Stomach (tissue), 9 donors: Measurements from ENCODE around the gene CX3CL1. TPM values are rescaled to one million over a fixed set of nuclear protein-coding genes. Genes with fewer than 3 reads are reported as not detected.

Experiments
- DNase-seq, 2 donors: peaks; one replicate each; pipeline versions ENCODE4 v3.0.0 to v3.0.0-alpha.2; 2013 to 2019
- H3K27ac ChIP-seq, 5 donors: fragments of 200-600 bp in 4 of 5; sonication (generic) in 4 of 5; one replicate each; pipeline ENCODE4 v1.5.1; 2013 to 2019; ENCODE audit warnings: mild to moderate bottlenecking in 1 of 5, moderate library complexity in 1 of 5
- H3K27me3 ChIP-seq, 3 donors: fragments of 200-600 bp; sonication (generic); one replicate each; pipeline ENCODE4 v1.5.1; 2017 to 2019; ENCODE audit warnings: mixed run types in 1 of 3
- H3K36me3 ChIP-seq, 4 donors: fragments of 200-600 bp; sonication (generic); 1 replicate in 3 of 4; 2 replicates in 1 of 4; pipeline ENCODE4 v1.5.1; 2016 to 2019
- H3K4me1 ChIP-seq, 4 donors: fragments of 200-600 bp; sonication (generic); one replicate each; pipeline ENCODE4 v1.5.1; 2016 to 2019
- H3K4me3 ChIP-seq, 4 donors: fragments of 200-600 bp; sonication (generic) in 3 of 4; one replicate each; pipeline ENCODE4 v1.5.1; 2016 to 2019; ENCODE audit warnings: mild to moderate bottlenecking in 1 of 4
- H3K9me3 ChIP-seq, 4 donors: fragments of 200-600 bp; sonication (generic); one replicate each; pipeline ENCODE4 v1.5.1; 2016 to 2019
- CTCF ChIP-seq, 7 experiments: fragments of 450-650 bp in 4 of 7; fragments of 200-600 bp in 3 of 7; sonication (generic) in 3 of 7; IDR thresholded peaks; one replicate each; pipeline ENCODE4 v1.5.1; 2016 to 2019; ENCODE audit warnings: antibody characterized with exemption in 7 of 7, control low read depth in 2 of 7, mild to moderate bottlenecking in 1 of 7
- EP300 ChIP-seq: sonication (generic); formaldehyde crosslinking; IDR thresholded peaks from one replicate; pipeline ENCODE4 v1.6.1; 2017; ENCODE audit warnings: antibody characterized with exemption
- POLR2A ChIP-seq, 4 donors: fragments of 450-650 bp; IDR thresholded peaks; one replicate each; pipeline ENCODE4 v1.6.1; 2016; ENCODE audit warnings: antibody characterized with exemption in 4 of 4, control low read depth in 2 of 4, mild to moderate bottlenecking in 1 of 4, moderate library complexity in 1 of 4
- POLR2AphosphoS5 ChIP-seq, 3 donors: sonication (generic); formaldehyde crosslinking; IDR thresholded peaks; one replicate each; pipeline ENCODE4 v1.6.1; 2016; ENCODE audit warnings: antibody characterized with exemption in 3 of 3
- WGBS, 5 donors: extraction: QIAGEN DNeasy Blood & Tissue Kit in 3 of 5; methylation state at CpG; one replicate each; pipeline versions ENCODE4 v1.1.5 to v1.1.7; 2013 to 2018; 5-methylcytosine and 5-hydroxymethylcytosine counted together
- intact Hi-C: fragments of 100-400 bp; cut with DNase I; formaldehyde crosslinking; loops from one replicate; pipeline ENCODE4 v1.15.1; 2023; ENCODE audit warnings: low total_unique reads
- polyA plus RNA-seq, 3 donors: library from polyadenylated mRNA; stranded (reverse); fragments of 200-250 nt; gene quantifications; one replicate each; pipeline ENCODE4 v1.2.3, GENCODE V29; 2013
- total RNA-seq, 5 donors: library from RNA; depleted of rRNA; stranded (reverse); fragments of >200 nt; gene quantifications; one replicate each; pipeline versions ENCODE4 v1.1.0 to v1.2.3, GENCODE V29; 2014 to 2016
- donor health status: healthy with polysubstance abuse.
- donor health status: Bipolar disorder and iron deficiency.
- donor health status: healthy.

Gene CX3CL1
- total and polyA plus RNA-seq, 8 donors: 1.3 to 43.8 (median 6.7) TPM; not detected in 2

- H3K4me1 ChIP-seq: peaks cover 7 to 56% (median 26%) of the 10 kb centered on the region in 4 donors
- H3K9me3 ChIP-seq: no peaks in the 10 kb centered on the region
- TF ChIP-seq POLR2A (IDR thresholded peaks at IDR 0.05) (no peak), EP300 (no peak)
- peak overlapping the region in 1 of 4 donors; percentile 9 for H3K4me3 ChIP-seq
- H3K27me3 ChIP-seq: no peaks in the 10 kb centered on the region
- peak in 1 of 2 donors; percentile 39 for DNase-seq
- WGBS, 5 donors: 16 to 33% (median 22%) methylated on average over 4 to 5 of the region's 5 CpGs
- H3K27ac ChIP-seq: peak overlapping the region in 2 of 5 donors; percentile 35 to 61
- intact Hi-C loops: no loop called here
- peaks cover 0 to 7% (median 4%) of the 10 kb centered on the region in 4 donors for H3K36me3 ChIP-seq
Measured at GRCh38 chr16:57377080-57377841, 5.0 kb downstream of the CX3CL1 start.

- intact Hi-C loops: no loop called here
- Histone ChIP-seq H3K4me1 (peaks cover 0 to 54% (median 27%) of the 10 kb centered on the region in 4 donors), H3K27me3 (no peaks in the 10 kb centered on the region), H3K27ac (peak overlapping the region in 1 of 5 donors; percentile 35), H3K36me3 (peaks cover 0 to 17% (median 11%) of the 10 kb centered on the region in 4 donors), H3K9me3 (no peaks in the 10 kb centered on the region), H3K4me3 (no peak overlapping the region)
- no peak for TF ChIP-seq POLR2A (IDR thresholded peaks at IDR 0.05)
- no peak for TF ChIP-seq CTCF (IDR thresholded peaks at IDR 0.05)
- TF ChIP-seq POLR2AphosphoS5 (IDR thresholded peaks at IDR 0.05): no peak
- no peak for TF ChIP-seq EP300
- 59 to 67% (median 65%) methylated on average over 10 of the region's 10 CpGs for WGBS, 5 donors
- DNase-seq: no peak
Measured at GRCh38 chr16:57379579-57379978, 7.3 kb downstream of the CX3CL1 start.

GRCh38 chr16:57380671-57381462 lies 8.6 kb downstream of the CX3CL1 start:
- DNase-seq: peak in 1 of 2 donors; percentile 49
- no peak overlapping the region for H3K4me3 ChIP-seq
- intact Hi-C loops: no loop called here
- H3K4me1 ChIP-seq: peaks cover 0 to 54% (median 27%) of the 10 kb centered on the region in 4 donors
- no peak for TF ChIP-seq CTCF (IDR thresholded peaks at IDR 0.05)
- no peak for TF ChIP-seq EP300
- TF ChIP-seq POLR2A (IDR thresholded peaks at IDR 0.05): no peak
- no peak for TF ChIP-seq POLR2AphosphoS5 (IDR thresholded peaks at IDR 0.05)
- no peaks in the 10 kb centered on the region for H3K9me3 ChIP-seq
- no peaks in the 10 kb centered on the region for H3K27me3 ChIP-seq
- H3K36me3 ChIP-seq: peaks cover 0 to 17% (median 11%) of the 10 kb centered on the region in 4 donors
- WGBS, 5 donors: 50 to 76% (median 58%) methylated on average over 5 to 8 of the region's 8 CpGs
- peak overlapping the region in 3 of 5 donors; percentile 28 to 50 (median 45) for H3K27ac ChIP-seq

- intact Hi-C loops: no loop called here
- no peaks in the 10 kb centered on the region for H3K9me3 ChIP-seq
- H3K4me1 ChIP-seq: peaks cover 0 to 54% (median 32%) of the 10 kb centered on the region in 4 donors
- TF ChIP-seq POLR2AphosphoS5 (IDR thresholded peaks at IDR 0.05) (no peak), POLR2A (IDR thresholded peaks at IDR 0.05) (no peak), EP300 (no peak), CTCF (IDR thresholded peaks at IDR 0.05) (no peak)
- WGBS, 5 donors: 92 to 97% (median 95%) methylated on average over 31 to 35 of the region's 35 CpGs
- peaks cover 0 to 17% (median 11%) of the 10 kb centered on the region in 4 donors for H3K36me3 ChIP-seq
- H3K27ac ChIP-seq: peak overlapping the region in 1 of 5 donors; percentile 28
- no peak overlapping the region for H3K4me3 ChIP-seq
- H3K27me3 ChIP-seq: no peaks in the 10 kb centered on the region
- DNase-seq: no peak
Measured at GRCh38 chr16:57381791-57382534, 9.7 kb downstream of the CX3CL1 start.
